Stimulated activated CD8-positive, alpha-beta memory T cell treated with anti-CD3 and anti-CD28 coated beads, Interleukin-4, amount 100 ng/mL, for 48 hours (primary cell): ENCODE results near the gene GARIN5A.
A peak's percentile ranks its signal among the peaks of the same experiment; 100 is the strongest.
"Not testable (repeated sequence)": the region's sequence is repeated elsewhere in the genome, so short reads cannot be mapped to it uniquely, and the experiment has no call there.

ENCODE experiments used
- DNase-seq: peaks from one replicate; pipeline ENCODE4 v3.0.0-alpha.2; 2020

The GARIN5A gene

DNA sequence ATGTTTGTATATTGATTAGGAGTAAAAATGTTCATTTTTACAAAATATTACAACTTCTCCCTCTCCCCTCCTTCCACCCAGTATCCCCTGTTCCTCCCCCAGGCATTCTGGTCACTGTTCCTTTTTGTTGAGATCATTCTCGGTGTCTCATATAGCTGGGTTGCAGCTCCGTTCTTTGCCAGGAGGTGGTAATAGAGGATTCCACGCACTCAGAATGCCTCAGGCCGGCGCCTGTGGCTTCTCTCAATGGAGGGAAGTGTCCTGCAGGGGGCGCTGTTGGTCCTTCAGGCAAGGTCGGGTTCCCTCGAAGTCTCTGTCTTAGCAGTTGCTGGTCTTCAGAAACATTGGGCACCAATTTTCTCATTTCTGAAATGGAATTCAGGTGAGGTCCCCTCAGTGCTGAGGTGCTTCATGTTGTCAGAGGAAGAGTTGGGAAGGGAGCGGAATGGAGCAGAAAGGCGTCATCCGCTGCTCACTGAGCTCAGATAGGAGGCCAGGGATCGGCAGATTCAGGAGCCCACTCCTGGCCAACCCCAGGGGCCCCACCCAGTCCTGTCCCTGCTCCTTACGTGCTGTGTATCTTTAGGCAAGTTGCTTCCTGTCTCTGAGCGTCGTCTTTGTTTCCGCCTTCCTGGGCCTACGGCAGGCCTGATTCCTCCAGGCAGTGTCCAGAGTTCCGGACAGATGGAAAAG lies 10.3 kb upstream of the GARIN5A start:
- peak; percentile 88 for DNase-seq

DNA sequence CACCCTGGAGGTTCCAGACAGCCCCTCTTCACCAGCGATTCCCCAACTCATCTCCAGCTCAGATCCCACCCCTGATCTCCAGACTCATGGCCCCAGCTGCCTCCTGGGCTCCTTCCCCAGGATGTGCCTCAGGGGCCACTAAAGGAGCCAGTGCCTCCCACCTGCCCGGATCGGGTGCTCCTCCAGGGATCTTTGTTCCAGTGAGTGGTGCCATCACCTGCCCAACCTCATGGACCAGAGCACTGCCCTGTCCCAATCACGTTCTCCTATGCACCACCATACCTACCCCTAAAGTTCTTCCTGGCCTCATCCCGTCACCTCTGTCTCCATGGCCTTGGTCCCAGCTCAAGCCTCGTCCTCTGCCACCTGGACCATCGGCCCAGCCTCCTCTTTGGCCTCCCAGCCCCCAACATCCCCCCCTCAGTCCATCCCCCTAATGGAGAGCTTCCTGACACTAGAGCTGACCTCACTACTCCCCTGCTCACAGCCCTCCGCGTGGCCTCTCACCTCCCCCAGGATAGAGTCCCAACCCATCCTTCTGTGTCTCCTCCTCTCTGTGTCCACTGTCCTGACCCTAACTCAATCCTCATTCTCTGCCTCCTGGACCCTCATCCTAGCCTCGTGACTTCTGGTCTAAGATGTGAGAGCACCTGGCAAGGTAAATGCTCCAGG lies 8.8 kb upstream of the GARIN5A start:
- no peak for DNase-seq

DNA sequence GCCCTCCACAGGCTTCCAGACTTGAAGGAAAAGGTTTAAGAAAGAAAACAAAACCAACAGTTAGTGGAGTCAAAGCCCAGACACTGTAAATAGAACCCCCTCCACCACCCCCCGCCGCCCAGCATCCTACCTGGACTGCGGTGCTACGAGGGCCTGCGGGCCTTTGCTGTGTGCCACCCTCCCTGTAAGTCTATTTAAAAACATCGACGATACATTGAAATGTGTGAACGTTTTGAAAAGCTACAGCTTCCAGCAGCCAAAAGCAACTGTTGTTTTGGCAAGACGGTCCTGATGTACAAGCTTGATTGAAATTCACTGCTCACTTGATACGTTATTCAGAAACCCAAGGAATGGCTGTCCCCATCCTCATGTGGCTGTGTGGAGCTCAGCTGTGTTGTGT lies 6.3 kb upstream of the GARIN5A start:
- no peak for DNase-seq

DNA sequence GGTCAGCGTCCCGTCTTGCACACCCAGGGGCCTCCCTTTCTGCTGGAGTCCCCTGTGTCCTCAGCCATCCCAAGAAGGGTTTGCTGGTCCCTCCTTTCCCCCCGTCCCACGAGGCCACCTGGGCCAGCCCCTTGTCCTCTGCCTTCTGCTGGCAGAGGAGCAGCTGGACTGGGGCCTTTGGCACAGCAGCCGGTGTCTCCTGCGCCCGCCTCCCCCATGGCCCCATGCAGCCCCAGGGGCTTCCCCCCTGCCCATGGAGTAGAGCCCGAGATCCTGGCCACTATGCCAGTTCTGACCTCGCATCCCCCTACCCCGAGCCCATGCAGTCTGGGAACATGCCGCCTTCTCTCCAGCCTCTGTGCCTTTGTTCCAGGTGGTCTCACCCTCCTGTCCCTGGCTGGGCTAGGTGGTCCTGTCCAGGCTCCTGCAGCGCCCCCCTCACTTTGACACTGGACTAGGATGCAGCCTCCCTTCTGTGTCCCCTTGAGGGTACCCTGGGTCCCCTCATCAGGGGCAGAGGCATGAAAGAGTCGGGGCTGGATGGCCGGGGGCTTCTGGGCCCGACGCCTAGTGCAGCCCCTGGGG lies 5.7 kb upstream of the GARIN5A start:
- DNase-seq, result no peak

DNA sequence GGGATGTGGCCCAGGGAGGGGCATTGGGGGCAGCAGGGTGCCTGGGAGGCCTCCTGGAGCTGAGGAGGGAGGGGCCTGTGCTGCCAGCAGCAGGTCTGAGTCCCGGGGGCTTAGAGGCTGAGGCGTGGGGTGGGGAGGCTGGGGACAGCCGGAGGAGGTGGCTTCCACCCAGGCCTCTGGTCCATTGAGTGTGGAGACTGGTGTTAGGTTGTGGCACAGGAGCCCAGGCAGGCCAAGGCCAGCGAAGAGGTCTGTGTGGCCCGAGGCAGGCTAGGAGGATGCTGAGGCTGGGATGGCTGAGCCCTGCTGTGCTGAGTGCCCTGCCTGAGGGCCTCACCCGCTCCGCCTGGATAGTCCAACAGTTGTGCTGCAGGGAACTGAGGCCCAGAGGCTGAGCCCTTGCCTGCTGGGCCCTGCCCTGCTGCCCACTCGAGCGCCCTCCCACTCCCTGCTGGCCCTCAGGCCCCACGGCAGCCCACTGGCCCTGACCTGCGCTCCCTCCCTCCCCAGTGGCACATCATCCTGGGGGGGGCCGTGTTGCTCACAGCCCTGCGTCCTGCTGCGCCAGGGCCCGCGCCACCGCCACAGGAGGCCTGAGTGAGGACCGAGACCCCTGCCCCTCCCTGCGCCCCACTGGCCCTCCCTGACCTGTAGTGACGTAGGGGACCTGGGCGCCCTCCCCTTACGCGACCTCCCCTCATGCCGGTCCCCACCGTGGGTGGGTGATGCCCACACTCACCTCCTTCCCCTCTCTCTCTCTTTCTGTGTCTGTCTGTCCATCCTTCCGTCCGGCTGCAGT lies 4.9 kb upstream of the GARIN5A start:
- DNase-seq, result no peak

DNA sequence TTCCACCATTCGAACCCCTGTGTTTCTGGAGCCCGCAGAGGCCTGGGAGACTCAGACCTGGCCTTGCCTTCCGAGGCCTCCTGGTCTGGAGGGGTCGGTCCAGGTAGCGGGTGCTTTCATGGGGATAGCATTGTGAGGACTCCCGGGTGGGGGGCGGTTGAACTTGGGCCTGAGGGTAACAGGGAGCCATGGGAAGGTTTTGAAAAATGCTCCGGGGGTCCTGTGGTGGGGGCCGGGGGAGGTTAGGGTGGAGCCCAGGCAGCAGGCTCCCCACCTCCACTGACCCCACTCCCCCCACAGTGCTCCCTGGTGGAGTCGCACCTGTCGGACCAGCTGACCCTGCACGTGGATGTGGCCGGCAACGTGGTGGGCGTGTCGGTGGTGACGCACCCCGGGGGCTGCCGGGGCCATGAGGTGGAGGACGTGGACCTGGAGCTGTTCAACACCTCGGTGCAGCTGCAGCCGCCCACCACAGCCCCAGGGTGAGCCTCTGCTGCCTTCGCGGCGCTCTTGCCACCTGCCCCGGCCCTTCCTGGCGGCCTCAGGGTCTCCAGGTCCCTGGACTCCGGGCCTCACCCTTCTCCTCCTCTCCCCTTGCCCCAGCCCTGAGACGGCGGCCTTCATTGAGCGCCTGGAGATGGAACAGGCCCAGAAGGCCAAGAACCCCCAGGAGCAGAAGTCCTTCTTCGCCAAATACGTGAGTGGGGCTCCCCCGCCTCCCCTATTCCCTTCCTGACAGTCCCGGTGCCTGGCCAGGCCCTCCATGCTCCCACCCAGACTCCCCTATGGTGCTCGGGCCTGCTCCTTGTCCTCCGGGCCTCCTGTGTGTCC lies 3.8 kb upstream of the GARIN5A start:
- no peak for DNase-seq

DNA sequence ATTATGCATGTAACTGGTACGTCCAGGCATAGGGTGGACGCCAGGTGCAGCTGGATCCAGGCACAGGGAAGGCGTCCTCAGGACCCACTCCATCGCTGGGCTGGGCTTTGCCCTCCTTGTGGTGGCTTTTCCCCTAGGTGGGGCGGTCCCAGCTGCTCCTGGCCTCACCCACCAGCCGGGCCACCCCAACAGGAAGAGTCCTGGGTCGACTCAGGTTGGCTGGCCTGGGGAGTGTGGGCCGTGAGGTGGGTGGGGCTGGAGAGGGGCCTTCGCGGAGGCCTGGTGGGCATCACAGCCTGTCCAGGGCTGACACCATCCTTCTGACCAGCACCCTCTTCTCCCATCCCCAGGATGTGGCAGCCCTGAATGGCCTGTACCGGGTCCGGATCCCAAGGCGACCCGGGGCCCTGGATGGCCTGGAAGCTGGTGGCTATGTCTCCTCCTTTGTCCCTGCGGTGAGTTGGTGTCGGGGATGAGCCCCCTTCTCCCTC lies 3.2 kb upstream of the GARIN5A start:
- DNase-seq, result no peak

DNA sequence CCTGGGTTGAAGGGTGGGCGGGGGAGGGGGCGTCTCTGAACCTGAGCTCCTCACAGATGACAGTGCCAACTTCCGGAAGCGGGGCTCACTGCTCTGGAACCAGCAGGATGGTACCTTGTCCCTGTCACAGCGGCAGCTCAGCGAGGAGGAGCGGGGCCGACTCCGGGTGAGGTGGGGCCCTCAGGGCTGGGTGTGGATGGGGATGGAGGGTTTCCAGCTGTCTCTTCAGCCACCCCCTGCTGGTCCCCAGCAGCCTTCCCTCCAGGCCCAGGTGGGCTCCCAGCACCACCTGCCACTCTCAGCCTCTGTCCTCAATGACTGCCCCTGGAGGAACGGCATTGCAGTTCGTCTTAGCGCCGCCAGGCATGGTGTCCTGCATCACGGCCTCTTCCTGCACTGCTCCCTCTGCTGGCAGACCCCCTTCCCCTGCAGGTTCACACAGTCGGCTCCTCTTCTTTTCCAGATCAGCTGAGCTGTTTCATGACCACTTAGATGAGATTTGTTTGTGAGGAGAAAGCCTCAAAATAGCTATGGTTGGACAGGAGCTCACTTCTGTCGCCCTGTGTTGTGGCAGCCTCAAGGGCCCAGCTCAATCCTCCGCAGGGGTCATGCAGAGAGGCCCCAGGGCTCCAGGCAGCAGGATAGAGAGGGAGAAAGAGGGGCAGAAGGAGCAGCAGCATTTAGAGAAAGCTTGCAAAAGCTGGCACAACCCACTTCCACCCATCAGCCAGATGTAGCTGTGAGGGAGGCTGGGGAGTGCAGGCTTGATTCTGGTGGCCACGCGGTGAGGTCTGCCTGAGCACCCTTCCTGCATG lies 2.5 kb upstream of the GARIN5A start:
- peak; percentile 53 for DNase-seq

DNA sequence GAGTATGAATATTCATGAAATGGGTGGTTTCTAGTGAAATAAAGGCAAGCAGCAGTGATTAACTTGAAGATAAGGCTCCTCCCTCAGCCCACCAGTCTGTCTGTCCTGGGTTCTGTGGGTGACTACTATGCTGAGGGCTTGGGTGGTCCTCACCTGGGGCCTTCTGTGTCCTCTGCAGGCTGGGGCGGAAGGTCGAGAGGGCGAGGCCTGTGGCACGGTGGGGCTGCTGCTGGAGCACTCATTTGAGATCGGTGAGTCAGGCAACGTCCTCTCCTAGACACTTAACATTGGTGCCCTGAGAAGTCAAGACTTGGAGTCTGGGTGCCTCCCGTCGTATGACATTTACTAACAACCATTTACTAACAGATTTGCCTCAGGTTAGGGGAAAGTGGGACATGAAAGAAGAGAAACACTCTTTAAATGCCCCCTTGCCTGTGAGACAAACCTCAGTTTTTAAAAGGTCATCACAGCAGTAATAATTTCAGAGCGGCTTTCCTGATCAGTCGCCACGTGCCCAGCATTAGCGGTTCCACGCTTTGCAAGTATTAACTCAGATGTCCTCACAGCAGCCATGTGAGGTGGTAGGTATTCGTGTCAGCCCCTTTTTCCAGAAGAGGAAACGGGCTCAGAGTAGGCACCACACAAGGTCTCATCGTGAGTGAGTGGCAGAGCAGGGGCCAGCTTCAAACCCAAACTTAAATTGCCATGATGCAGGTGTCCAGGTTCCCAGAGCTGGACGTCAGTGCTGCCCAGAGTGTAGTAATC lies 1.3 kb upstream of the GARIN5A start:
- DNase-seq, result no peak

DNA sequence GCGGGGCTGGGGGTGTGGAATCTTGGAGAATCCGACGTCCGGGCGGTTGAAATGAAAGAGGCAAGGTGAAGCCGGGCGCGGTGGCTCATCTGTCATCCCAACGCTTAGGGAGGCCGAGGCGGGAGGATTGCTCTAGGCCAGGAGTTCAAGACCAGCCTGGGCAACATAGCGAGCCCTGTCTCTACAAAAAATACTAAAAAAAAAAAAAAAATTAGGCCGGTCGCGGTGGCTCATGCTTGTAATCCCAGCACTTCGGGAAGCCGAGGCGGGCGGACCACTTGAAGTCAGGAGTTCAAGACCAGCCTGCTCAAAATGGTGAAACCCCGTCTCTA lies 225 bp upstream of the GARIN5A start:
- no peak for DNase-seq

DNA sequence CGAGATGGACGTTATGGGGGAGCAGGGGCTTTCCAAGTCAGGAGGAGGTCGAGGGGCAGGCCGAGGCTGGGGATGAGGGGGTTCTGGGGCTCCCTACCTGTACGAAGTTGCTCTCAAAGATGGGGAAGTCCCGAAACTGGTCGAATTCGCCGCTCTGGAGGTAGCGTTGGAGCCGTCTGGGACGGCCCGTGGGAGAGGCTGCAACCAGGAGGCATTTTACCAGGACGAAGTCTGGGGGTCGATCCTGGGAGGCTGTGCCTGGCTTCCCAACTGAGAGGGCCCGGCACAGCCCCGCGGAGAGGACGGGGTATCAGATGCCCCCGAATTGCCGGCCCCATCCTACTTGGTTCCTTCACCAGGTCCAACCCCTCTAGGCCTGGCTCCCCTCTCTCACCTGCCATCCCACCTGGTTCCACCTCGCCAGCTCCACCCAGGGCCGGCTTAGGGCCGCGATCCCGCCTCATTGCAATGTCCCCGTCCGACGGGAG lies 868 bp downstream of the GARIN5A start:
- DNase-seq, result no peak

DNA sequence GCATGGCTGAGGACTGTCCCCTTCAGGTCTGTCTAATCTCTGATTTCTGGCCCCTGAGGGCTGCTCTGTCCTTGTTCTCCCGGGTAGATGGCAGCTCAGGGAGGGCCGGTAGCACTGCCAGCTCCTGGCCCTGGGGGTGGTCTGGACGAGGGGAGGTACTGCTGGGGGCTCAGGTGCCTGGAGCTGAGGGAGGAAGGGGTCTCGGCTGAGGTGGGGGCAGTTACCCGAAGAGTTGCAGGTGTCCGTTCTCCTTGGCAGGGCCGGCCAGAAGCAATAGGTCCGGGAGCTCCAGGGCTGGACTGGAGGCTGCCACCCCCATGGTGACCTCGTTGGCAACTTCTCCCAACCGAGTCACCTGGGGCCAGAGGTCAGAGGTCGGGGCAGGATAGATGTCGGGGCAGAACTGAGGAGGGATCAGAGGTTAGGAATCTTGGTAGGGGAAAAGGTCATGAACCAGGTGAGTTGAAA lies 1.5 kb downstream of the GARIN5A start:
- DNase-seq, result no peak

DNA sequence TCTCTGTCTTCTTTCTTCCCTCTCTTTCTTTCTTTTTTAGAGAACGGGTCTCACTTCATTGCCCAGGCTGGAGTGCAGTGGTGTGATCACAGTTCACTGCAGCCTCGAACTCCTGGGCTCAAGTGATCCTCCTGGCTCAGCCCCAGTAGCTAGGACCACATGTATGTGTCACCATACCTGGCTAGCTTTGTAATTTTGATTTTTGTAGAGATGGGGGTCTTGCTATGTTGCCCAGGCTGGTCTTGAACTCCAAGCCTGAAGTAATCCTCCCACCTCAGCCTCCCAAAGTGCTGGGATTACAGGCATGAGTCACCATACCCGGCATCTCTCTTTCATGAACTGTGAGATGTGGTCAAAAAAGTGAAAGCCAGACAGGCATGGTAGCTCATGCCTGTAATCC lies 3.3 kb downstream of the GARIN5A start:
- DNase-seq, result not testable (repeated sequence)

DNA sequence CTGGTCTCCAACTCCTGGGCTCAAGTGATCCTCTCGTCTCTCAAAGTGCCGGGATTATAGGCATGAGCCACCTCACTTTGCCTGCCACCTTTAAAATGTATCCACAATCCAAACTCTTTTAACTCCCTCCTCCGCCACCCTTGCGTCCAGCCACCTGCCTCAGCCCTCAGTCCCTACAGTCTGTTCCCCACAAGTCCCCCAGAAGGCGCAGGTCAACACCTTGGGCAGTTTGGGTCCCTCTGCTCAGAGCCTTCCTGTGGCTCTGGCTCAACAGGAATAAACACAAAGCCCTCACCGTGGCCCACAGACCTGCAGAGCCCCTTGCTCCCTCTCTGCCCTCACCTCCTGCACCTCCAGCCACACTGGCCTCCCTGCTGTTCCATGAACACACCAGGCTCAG lies 7.8 kb downstream of the GARIN5A start:
- DNase-seq, result no peak

DNA sequence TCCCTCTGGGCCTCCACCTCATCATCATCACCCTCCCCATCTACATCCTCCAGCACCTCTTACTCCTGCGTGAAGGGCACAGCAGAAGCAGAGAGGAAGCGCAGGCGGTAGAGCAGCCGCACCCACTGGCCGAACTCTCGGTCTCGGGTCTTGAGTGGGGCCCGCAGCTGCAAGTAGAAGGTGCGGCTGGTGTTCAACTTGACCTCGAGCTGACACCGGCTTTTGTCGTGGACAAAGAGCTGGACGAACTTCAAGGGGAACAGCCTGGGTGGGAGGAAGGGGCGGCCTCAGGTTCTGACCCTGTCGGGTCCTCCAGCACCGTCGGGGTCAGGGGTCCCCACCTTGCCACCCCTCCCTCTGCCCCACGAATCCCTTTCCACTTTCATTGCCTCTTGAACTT lies 9.1 kb downstream of the GARIN5A start:
- DNase-seq, result no peak

DNA sequence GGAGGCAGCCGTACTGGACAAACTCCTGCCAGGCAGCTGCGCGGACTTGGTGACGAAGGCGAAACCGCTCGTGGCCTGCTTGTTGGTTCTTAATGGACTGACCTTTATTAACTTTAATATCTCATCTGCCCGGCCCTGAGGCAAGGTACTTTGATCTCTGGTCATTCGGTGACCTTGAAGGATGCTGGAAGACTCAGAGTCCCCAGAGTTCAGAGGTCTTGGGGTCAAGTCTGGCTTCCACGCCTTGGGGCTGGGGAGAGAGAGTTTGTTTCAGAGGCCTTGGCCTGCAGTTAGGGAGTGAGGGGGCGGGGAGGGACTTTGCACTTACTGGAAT lies 10.0 kb downstream of the GARIN5A start:
- DNase-seq, result no peak

DNA sequence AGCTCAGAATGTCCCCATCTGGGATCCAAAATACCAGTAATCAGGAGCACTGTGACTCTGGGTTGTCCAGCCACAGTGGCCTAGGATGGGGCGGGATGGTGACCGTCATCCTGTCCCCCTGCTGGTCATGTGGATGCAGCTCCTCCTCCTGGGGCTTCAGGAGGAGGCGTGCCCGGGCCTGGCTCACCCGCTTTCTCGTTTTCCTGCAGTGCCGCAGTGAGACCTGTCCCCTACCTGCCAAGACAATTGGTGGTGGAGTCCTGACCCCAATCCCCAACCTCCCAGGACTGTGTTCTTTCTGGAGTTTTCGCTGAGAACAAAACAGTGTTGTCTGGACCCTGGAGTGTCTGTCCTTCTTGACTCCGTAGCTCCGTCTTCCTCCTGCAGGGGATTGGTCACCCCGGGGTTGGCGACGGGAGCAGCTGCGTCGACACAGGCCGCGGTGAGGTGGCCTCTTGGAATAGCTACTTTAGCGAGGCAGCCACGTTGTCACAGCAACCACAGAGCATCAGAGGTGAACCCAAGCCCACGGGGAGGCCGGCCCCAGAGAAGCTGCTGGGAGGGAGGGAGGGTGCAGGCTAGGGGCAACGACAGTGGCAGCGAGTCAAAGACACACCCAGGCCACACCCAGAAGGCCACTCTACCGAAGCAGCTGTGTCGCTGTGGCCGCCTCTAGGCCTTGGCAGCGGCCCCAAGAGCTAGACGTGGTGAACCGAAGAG lies 10.5 kb downstream of the GARIN5A start:
- no peak for DNase-seq

DNA sequence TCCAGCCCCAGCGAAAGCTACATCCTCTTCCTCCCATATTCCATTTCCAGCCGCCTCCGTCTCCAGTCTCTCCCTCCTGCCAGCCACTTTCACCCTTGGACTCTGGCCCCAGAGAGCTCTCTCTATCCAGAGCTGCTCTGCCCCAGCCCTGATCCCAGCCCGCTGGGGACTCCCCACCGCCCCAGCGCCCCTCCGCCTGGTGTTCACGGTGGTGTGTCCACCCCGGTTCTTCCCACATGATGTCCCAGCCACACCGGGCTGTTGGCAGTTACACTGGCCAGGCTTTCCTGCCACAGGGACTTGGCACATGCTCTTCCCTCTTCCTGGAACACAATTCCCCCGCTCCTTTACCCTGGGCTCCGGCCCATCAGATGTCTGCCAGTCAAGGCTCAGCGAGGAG lies 11.6 kb downstream of the GARIN5A start:
- no peak for DNase-seq

DNA sequence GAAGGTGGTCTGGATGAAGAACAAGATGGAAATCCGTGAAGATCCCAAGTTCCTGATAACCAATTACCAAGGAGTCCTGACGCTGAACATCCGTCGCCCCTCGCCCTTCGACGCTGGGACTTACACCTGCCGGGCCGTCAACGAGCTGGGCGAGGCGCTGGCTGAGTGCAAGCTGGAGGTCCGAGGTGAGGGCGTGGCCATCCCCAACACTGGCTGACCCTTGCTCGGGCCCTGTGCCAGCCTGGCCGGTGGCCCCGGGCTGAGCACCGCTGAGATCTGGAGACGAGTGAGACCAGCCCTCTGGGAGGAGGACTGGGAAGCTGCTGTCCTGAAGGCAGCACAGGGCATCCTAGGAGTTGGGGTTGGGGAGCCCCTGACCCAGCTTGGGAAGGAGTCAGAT lies 12.3 kb downstream of the GARIN5A start:
- DNase-seq, result no peak

DNA sequence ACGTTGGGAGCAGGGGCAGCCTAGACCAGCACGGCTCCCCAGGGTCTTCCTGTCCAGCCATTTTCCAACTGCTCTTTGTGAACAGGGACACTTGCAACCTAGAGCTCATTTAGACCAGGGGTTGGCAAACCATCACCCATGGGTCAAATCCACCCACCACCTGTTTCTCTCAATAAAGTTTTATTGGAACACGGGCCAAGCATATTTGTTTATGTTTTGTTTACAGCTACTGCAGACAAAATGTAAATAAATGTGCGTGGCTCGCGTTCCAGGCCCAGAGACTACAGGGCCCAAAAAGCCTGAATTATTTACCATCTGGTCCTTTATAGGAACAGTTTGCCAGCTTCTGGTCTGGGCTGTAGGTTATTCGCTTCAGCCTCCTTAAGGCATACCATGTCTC lies 13.7 kb downstream of the GARIN5A start:
- DNase-seq, result no peak
